Activated CD8-positive, alpha-beta memory T cell treated with anti-CD3 and anti-CD28 coated beads for 36 hours (primary cell): ENCODE measurements around the gene ACYP1. TPM values are rescaled to one million over a fixed set of nuclear protein-coding genes. Genes with fewer than 3 reads are reported as not detected.

Experiments used
- CTCF ChIA-PET: fragments of 350-600 bp; sonication (Branson Sonifier 250); formaldehyde crosslinking; loops from one replicate; lab custom pipeline; 2021; ENCODE audit warnings: antibody characterized with exemption; lab: Charles Lee
- POLR2A ChIA-PET: fragments of 350-600 bp; sonication (Branson Sonifier 250); formaldehyde crosslinking; loops from one replicate; lab custom pipeline; 2021; ENCODE audit warnings: antibody characterized with exemption; lab: Charles Lee
- total RNA-seq, 2 experiments: library from RNA; stranded (reverse); gene quantifications; one replicate each; pipeline ENCODE4 v1.2.3, GENCODE V29; 2021

Gene ACYP1
- total RNA-seq, 2 experiments from 2014 or later = 41.6 to 42.0 TPM

GRCh38 chr14:75049136-75049535 lies 14.7 kb downstream of the ACYP1 start:
- POLR2A ChIA-PET = interaction anchor here (1.1 kb wide), 1 partner anchor 20 kb away, joined by 3 read pairs; the partner anchor contains the start of gene ZC2HC1C

DNA sequence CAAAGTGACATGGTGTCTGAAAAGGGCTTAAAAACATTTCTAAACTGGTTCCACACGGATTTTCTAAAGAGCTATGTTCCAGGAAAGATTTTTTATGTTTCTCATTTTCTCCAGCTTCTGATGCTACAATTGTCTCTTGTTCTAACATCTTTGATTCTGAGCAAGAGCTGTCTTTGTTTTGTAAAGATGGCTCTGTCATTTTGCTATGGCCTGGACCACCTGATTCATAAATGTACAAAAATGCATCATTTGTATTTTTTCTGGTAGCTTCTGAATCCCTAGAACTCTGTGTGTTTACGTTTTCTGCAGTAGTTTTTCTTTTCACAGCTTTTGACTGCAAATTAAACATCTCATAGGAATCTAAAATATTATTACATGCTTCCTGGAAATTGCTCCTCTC lies 15.7 kb downstream of the ACYP1 start:
- POLR2A ChIA-PET = no interaction called here
- CTCF ChIA-PET = no interaction called here

More at GRCh38 chr14:75049136-75049535, 14.7 kb downstream of the ACYP1 start:
- CTCF ChIA-PET = interaction anchor here (1.6 kb wide), 1 partner anchor 104 kb away, joined by 3 read pairs; no protein-coding TSS in a partner anchor

GRCh38 chr14:75047506-75047905 lies 16.3 kb downstream of the ACYP1 start:
- CTCF ChIA-PET = no interaction called here
- POLR2A ChIA-PET = no interaction called here

- POLR2A ChIA-PET = no interaction called here
- CTCF ChIA-PET = no interaction called here
Observed at GRCh38 chr14:75046899-75047298, 16.9 kb downstream of the ACYP1 start.

DNA sequence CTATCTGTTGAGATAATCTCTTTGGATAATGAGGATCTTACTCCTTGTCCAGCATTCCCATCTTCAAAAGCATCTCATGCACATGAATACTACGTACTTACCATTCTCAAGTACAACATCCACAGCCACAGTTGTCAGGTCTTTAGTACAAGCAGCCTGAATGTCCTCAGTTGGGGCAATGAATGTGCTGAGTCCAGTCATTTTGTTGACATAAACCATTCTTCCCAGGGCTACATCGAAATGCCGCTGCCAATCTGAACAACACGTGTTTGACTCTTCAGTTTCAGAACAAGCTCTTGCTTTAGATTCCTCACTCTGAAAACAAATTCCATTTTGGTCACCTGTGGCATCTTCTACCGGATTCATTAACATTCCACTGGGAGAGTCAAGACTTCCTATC lies 17.5 kb downstream of the ACYP1 start:
- POLR2A ChIA-PET = no interaction called here
- CTCF ChIA-PET = no interaction called here

DNA sequence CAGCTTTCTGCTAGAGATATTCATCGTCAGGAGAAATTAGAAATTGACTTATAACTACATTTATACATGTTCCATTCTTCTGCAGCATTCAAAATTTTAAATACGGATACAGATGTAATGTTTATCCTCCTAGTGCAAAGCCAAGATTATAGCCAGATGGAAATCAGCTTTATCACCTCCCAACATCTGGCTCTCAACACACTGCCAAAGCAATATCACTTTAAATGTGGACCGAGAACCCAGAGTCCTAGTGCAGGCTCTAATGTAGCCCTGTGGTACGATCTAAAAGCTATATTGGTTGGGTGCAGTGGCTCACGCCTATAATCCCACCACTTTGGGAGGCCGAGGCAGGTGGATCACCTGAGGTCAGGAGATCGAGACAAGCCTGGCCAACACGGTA lies 19.1 kb downstream of the ACYP1 start:
- ChIA-PET POLR2A (no interaction called here), CTCF (interaction anchor here (1.7 kb wide), 1 partner anchor 19 kb away, joined by 4 read pairs; the partner anchor contains the start of gene ACYP1)

- ChIA-PET POLR2A (no interaction called here), CTCF (interaction anchor here (1.7 kb wide), 1 partner anchor 19 kb away, joined by 4 read pairs; the partner anchor contains the start of gene ACYP1)
Observed at GRCh38 chr14:75044322-75044721, 19.5 kb downstream of the ACYP1 start.

GRCh38 chr14:75042035-75042434 lies 21.8 kb downstream of the ACYP1 start:
- POLR2A ChIA-PET = no interaction called here
- CTCF ChIA-PET = no interaction called here

DNA sequence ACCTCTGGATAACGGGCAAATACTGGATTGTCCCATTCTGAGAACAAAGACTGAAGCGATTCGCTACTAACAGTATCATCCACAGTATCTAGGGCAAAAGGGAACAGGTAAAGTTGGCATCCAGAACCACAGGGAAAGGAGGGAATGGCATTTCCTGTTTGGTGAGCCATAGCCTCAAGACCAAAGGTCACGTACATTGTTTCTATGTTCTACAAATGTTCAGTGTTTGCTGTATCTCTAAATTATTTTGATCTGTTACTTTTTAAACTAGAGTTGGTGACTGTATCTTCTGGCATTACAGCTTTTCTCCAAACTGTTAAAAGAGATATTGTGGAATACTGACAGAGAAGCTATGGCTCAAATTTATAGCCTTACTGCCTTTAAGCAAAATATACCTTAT lies 22.2 kb downstream of the ACYP1 start:
- CTCF ChIA-PET = no interaction called here
- POLR2A ChIA-PET = no interaction called here

- ChIA-PET CTCF (no interaction called here), POLR2A (no interaction called here)
Observed at GRCh38 chr14:75040959-75041358, 22.9 kb downstream of the ACYP1 start.

GRCh38 chr14:75040507-75040906 lies 23.3 kb downstream of the ACYP1 start:
- CTCF ChIA-PET = interaction anchor here (0.6 kb wide), 1 partner anchor 19 kb away, joined by 5 read pairs; no protein-coding TSS in a partner anchor
- POLR2A ChIA-PET = no interaction called here

DNA sequence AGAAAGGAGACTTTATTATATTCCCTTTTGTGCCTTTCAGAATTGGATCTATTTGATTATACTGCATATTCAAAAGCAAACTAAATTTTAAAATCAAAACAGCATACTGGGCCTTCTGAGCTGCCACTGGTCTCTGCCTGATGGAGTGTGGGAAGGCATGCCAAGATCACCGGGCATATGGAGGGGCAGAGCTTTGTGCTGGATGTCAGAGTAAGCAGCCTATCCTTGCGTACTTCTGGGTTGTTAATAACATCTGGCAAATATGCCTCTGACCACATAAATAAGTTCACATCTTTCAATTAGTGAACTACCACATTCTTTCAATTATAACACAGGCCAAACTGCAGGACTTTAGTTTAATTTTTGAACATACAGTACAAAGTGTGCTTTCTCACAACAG lies 30.9 kb downstream of the ACYP1 start:
- POLR2A ChIA-PET = no interaction called here
- CTCF ChIA-PET = no interaction called here

GRCh38 chr14:75030147-75030546 lies 33.7 kb downstream of the ACYP1 start:
- POLR2A ChIA-PET = no interaction called here
- CTCF ChIA-PET = interaction anchor here (1.2 kb wide), 1 partner anchor 85 kb away, joined by 3 read pairs; no protein-coding TSS in a partner anchor

DNA sequence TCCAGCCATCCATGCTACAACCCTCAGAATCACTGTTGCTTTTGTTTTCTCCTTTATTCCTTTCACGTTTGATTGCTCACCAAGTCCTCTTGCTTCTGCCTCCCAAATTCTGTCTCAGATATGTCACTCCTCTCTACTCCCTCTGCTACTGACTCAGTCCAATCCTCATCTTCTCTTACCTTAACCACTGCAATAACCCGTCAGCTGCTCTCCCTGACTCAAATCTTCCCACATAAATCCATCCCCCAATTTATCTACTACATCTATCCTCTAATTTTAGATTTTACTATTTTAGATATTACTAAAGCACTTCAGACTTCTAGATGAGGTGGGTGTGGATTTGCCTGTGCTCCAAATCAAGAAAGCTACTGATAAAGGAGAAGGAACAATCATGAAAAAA lies 37.9 kb downstream of the ACYP1 start:
- ChIA-PET CTCF (no interaction called here), POLR2A (no interaction called here)

DNA sequence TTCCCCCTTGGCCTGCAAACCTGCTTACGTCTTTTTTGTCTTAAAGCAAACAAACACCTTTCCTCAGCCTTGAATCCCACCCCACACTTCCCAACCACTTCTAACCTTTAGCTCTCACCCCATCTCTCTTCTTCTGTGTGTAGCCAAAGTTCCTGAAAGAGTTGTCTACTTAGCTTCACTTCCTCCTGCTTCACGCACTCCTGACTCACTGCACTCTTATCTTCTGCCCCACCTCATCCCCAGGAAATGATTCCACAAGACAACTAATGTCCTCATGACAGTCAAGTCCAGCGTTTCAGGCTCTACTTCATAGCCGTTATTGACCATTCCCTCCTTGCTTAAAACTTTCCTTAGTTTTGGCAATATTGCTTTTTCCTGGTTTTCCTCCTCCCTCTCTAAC lies 38.7 kb downstream of the ACYP1 start:
- POLR2A ChIA-PET = no interaction called here
- CTCF ChIA-PET = no interaction called here

DNA sequence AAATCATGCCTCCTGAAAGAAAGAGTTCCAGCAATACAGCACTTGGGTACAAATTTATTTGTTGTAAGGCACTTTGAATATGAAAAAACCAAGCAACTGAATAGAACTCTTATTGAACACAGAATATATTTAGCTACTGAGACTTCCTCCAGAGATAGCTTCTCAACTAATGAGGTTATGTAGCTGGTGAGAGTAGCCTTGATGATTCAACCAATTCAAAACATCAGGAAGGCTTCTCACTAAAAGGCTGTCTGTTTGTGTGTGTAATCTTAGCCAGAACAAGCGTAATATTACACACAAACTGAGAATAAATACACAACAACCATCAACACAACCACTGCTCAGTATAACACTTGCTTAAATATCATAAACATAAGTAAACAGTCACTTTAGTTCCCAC lies 40.7 kb downstream of the ACYP1 start:
- ChIA-PET CTCF (interaction anchor here (0.6 to 1.5 kb wide), 3 partner anchors 28 to 124 kb away, joined by 3 to 4 read pairs (median 3); partner anchors contain the start of gene MLH3), POLR2A (no interaction called here)

- POLR2A ChIA-PET = no interaction called here
Observed at GRCh38 chr14:75022655-75023054, 41.2 kb downstream of the ACYP1 start.

GRCh38 chr14:75018694-75019093 lies 45.1 kb downstream of the ACYP1 start:
- ChIA-PET CTCF (interaction anchor here (0.6 kb wide), 1 partner anchor 24 kb away, joined by 3 read pairs; no protein-coding TSS in a partner anchor), POLR2A (interaction anchor here (0.7 kb wide), 1 partner anchor 47 kb away, joined by 16 read pairs; no protein-coding TSS in a partner anchor)

More at GRCh38 chr14:75022655-75023054, 41.2 kb downstream of the ACYP1 start:
- CTCF ChIA-PET = interaction anchor here (0.6 to 1.5 kb wide), 2 partner anchors 29 to 124 kb away, joined by 3 to 4 read pairs; partner anchors contain the start of gene MLH3

- ChIA-PET CTCF (no interaction called here), POLR2A (no interaction called here)
Observed at GRCh38 chr14:75016815-75017214, 47.0 kb downstream of the ACYP1 start.

GRCh38 chr14:75015496-75015895 lies 48.3 kb downstream of the ACYP1 start:
- ChIA-PET POLR2A (no interaction called here), CTCF (no interaction called here)

- ChIA-PET CTCF (interaction anchor here (0.9 kb wide), 1 partner anchor 153 kb away, joined by 3 read pairs; no protein-coding TSS in a partner anchor), POLR2A (no interaction called here)
Observed at GRCh38 chr14:75013290-75013689, 50.5 kb downstream of the ACYP1 start.
